ENCODE data around the gene GLE1. TPM values are rescaled to one million over a fixed set of nuclear protein-coding genes. Genes with fewer than 3 reads are reported as not detected.
A peak's percentile ranks its signal among the peaks of the same experiment; 100 is the strongest.

GLE1 gene
- total and polyA plus RNA-seq, 2 experiments from 2014 or later: 13.3 to 19.5 TPM

- Histone ChIP-seq H3K27me3 (no peaks in the 10 kb centered on the region), H3K9me2 (replicated peaks; ENCODE audit: insufficient read depth) (no peaks in the 10 kb centered on the region), H4K20me1 (ENCODE audit: insufficient read depth, poor library complexity, severe bottlenecking) (peaks cover 14% of the 10 kb centered on the region), H3K4me2 (peak overlapping the region; percentile 76), H2AFZ (peak overlapping the region; percentile 42), H3K4me1 (ENCODE audit: insufficient read depth) (peaks cover 35% of the 10 kb centered on the region), H3K27ac (peak overlapping the region; percentile 69), H3K36me3 (replicated peaks; ENCODE audit: insufficient read depth, low read depth) (no peaks in the 10 kb centered on the region), H3K4me3 (peak overlapping the region; percentile 48), H3K9me3 (ENCODE audit: low read depth) (no peaks in the 10 kb centered on the region), H3K79me2 (peaks cover 38% of the 10 kb centered on the region)
- TF ChIP-seq CTCF (IDR thresholded peaks at IDR 0.05; ENCODE audit: poor library complexity) (no peak), EZH2 (IDR thresholded peaks at IDR 0.05; ENCODE audit: borderline replicate concordance) (no peak), EZH2phosphoT487 (IDR thresholded peaks at IDR 0.05; ENCODE audit: low read depth, severe bottlenecking, unreplicated experiment) (no peak)
- DNase-seq (ENCODE audit: low spot score): peak; percentile 6
- 8% methylated on average over 20 of the region's 22 CpGs for WGBS (ENCODE audit: low lambda C conversion rate, missing lambda C conversion rate)
These were observed 47.2 kb downstream of the GLE1 start for GRCh38 chr9:128551657-128552152.

GRCh38 chr9:128552153-128552743 lies 47.7 kb downstream of the GLE1 start, which contains the start of gene SPTAN1:
Gene SPTAN1 (plus strand): TSS chr9:128552587. CDS start chr9:128566741, 14,154 bp downstream.
- Histone ChIP-seq H3K4me3 (peak within 1 kb of the TSS; percentile 97), H2AFZ (peak within 1 kb of the TSS; percentile 57), H3K4me1 (ENCODE audit: insufficient read depth) (peaks cover 41% of the 10 kb centered on the region), H3K27ac (peak within 1 kb of the TSS; percentile 97), H3K9me2 (replicated peaks; ENCODE audit: insufficient read depth) (no peaks in the 10 kb centered on the region), H3K4me2 (peak within 1 kb of the TSS; percentile 77), H3K9me3 (ENCODE audit: low read depth) (no peaks in the 10 kb centered on the region), H4K20me1 (ENCODE audit: insufficient read depth, poor library complexity, severe bottlenecking) (peaks cover 14% of the 10 kb centered on the region), H3K36me3 (replicated peaks; ENCODE audit: insufficient read depth, low read depth) (no peaks in the 10 kb centered on the region), H3K79me2 (peaks cover 44% of the 10 kb centered on the region), H3K27me3 (no peaks in the 10 kb centered on the region)
- TF ChIP-seq EZH2phosphoT487 (IDR thresholded peaks at IDR 0.05; ENCODE audit: low read depth, severe bottlenecking, unreplicated experiment) (no peak), EZH2 (IDR thresholded peaks at IDR 0.05; ENCODE audit: borderline replicate concordance) (no peak), CTCF (IDR thresholded peaks at IDR 0.05; ENCODE audit: poor library complexity) (no peak)
- WGBS (ENCODE audit: low lambda C conversion rate, missing lambda C conversion rate): 1% methylated on average over 25 of the region's 81 CpGs
- peak; percentile 96 for DNase-seq (ENCODE audit: low spot score)

GRCh38 chr9:128552744-128553440 lies 48.4 kb downstream of the GLE1 start:
- H3K4me3 ChIP-seq: peak overlapping the region; percentile 97
- H2AFZ ChIP-seq: peak overlapping the region; percentile 57
- peak overlapping the region; percentile 97 for H3K27ac ChIP-seq
- peaks cover 45% of the 10 kb centered on the region for H3K4me1 ChIP-seq (ENCODE audit: insufficient read depth)
- no peaks in the 10 kb centered on the region for H3K9me3 ChIP-seq (ENCODE audit: low read depth)
- peaks cover 14% of the 10 kb centered on the region for H4K20me1 ChIP-seq (ENCODE audit: insufficient read depth, poor library complexity, severe bottlenecking)
- DNase-seq (ENCODE audit: low spot score): peak; percentile 79
- no peaks in the 10 kb centered on the region for H3K36me3 ChIP-seq (replicated peaks; ENCODE audit: insufficient read depth, low read depth)
- no peaks in the 10 kb centered on the region for H3K9me2 ChIP-seq (replicated peaks; ENCODE audit: insufficient read depth)
- TF ChIP-seq CTCF (IDR thresholded peaks at IDR 0.05; ENCODE audit: poor library complexity) (no peak), EZH2phosphoT487 (IDR thresholded peaks at IDR 0.05; ENCODE audit: low read depth, severe bottlenecking, unreplicated experiment) (no peak), EZH2 (IDR thresholded peaks at IDR 0.05; ENCODE audit: borderline replicate concordance) (no peak)
- H3K79me2 ChIP-seq: peaks cover 48% of the 10 kb centered on the region
- under 1% methylated on average over 25 of the region's 59 CpGs for WGBS (ENCODE audit: low lambda C conversion rate, missing lambda C conversion rate)
- no peaks in the 10 kb centered on the region for H3K27me3 ChIP-seq
- peak overlapping the region; percentile 77 for H3K4me2 ChIP-seq
